Caco-2 (cell line): ENCODE measurements around the gene PHGDH. TPM values are rescaled to one million over a fixed set of nuclear protein-coding genes. Genes with fewer than 3 reads are reported as not detected.
"Not testable (repeated sequence)": the region's sequence is repeated elsewhere in the genome, so short reads cannot be mapped to it uniquely, and the experiment has no call there.

Experiments
- BruUV-seq: library from RNA; stranded (reverse); fragments of 400-500 nt; replicated peaks from 2 replicates; lab custom pipeline; 2021; lab: Mats Ljungman, UMichigan
- CTCF ChIA-PET: fragments of 300-600 bp; sonication (Branson Sonifier 250); formaldehyde crosslinking; loops from one replicate; lab custom pipeline; 2022; ENCODE audit warnings: antibody characterized with exemption; lab: Charles Lee
- POLR2A ChIA-PET: fragments of 300-600 bp; sonication (Branson Sonifier 250); formaldehyde crosslinking; loops from one replicate; lab custom pipeline; 2022; ENCODE audit warnings: antibody characterized with exemption; lab: Charles Lee
- DNase-seq, 2 experiments: peaks; one replicate each; pipeline versions ENCODE4 v3.0.0 to v3.0.0-alpha.2; 2020 to 2022
- H3K27me3 ChIP-seq: replicated peaks from 2 replicates; pipeline ENCODE4 v1.6.0; 2011; ENCODE audit warnings: low read length; ENCODE audit not compliant: control insufficient read depth, insufficient read depth
- H3K36me3 ChIP-seq: 2 replicates; pipeline ENCODE4 v1.5.1; 2011; ENCODE audit warnings: low read length; ENCODE audit not compliant: control insufficient read depth, insufficient read depth
- H3K4me1 ChIP-seq: fragments of 250-450 bp; sonication (Bioruptor Pico); 2 replicates; pipeline ENCODE4 v1.5.1; 2020; ENCODE audit warnings: mild to moderate bottlenecking
- H3K4me3 ChIP-seq: 2 replicates; pipeline ENCODE4 v1.5.1; 2011; ENCODE audit warnings: low read depth, mild to moderate bottlenecking, control low read depth, low read length
- H3K9me3 ChIP-seq: fragments of 250-450 bp; sonication (Bioruptor Pico); 2 replicates; pipeline ENCODE4 v1.5.1; 2020; ENCODE audit warnings: mild to moderate bottlenecking, moderate library complexity
- H3K27ac Mint-ChIP-seq: one replicate; pipeline ENCODE4 v1.8.0; 2022; ENCODE audit warnings: mixed read lengths; ENCODE audit not compliant: unreplicated experiment
- H3K27me3 Mint-ChIP-seq: one replicate; pipeline ENCODE4 v1.8.0; 2022; ENCODE audit warnings: mixed read lengths; ENCODE audit not compliant: insufficient read depth, unreplicated experiment
- H3K36me3 Mint-ChIP-seq: one replicate; pipeline ENCODE4 v1.8.0; 2022; ENCODE audit warnings: mild to moderate bottlenecking, mixed read lengths; ENCODE audit not compliant: insufficient read depth, unreplicated experiment
- H3K4me1 Mint-ChIP-seq: one replicate; pipeline ENCODE4 v1.8.0; 2022; ENCODE audit warnings: low read depth, mixed read lengths; ENCODE audit not compliant: unreplicated experiment
- H3K4me3 Mint-ChIP-seq: one replicate; pipeline ENCODE4 v1.8.0; 2022; ENCODE audit warnings: mild to moderate bottlenecking, moderate library complexity, mixed read lengths; ENCODE audit not compliant: unreplicated experiment
- H3K9me3 Mint-ChIP-seq: one replicate; pipeline ENCODE4 v1.8.0; 2022; ENCODE audit warnings: mixed read lengths; ENCODE audit not compliant: unreplicated experiment
- CTCF ChIP-seq, 2 experiments: fragments of 200-600 bp in 1 of 2; IDR thresholded peaks; 1 replicate in 1 of 2; 2 replicates in 1 of 2; pipeline versions ENCODE4 v1.5.1 to v1.8.0; 2011 to 2022; ENCODE audit warnings: antibody characterized with exemption in 1 of 2, control low read depth in 1 of 2, inconsistent platforms in 1 of 2, low read depth in 1 of 2, low read length in 1 of 2, mild to moderate bottlenecking in 1 of 2, moderate library complexity in 1 of 2; ENCODE audit not compliant: insufficient read depth in 1 of 2, severe bottlenecking in 1 of 2, unreplicated experiment in 1 of 2
- intact Hi-C: fragments of 100-400 bp; cut with micrococcal nuclease; formaldehyde crosslinking; loops from one replicate; pipeline ENCODE4 v1.10.0; 2022; ENCODE audit not compliant: unreplicated experiment
- total RNA-seq: library from RNA; stranded (reverse); gene quantifications from 2 replicates; pipeline ENCODE4 v1.2.3, GENCODE V29; 2022

PHGDH gene
- total RNA-seq, 1 experiment from 2014 or later: 410 TPM

GRCh38 chr1:119702384-119702783 lies 9.3 kb upstream of the PHGDH start:
- CTCF ChIA-PET: no interaction called here
- H3K36me3 Mint-ChIP-seq: no peaks in the 10 kb centered on the region
- intact Hi-C loops: no loop called here

GRCh38 chr1:119703666-119704450 lies 7.9 kb upstream of the PHGDH start:
- intact Hi-C loops: no loop called here
- Histone ChIP-seq H3K27me3 (no peaks in the 10 kb centered on the region), H3K4me1 (no peaks in the 10 kb centered on the region), H3K4me3 (no peak overlapping the region), H3K9me3 (peaks cover 3% of the 10 kb centered on the region), H3K36me3 (no peaks in the 10 kb centered on the region)
- no peak for TF ChIP-seq CTCF (IDR thresholded peaks at IDR 0.05; ENCODE audit: insufficient read depth in 1 of 2, low read depth in 1 of 2, low read length in 1 of 2, severe bottlenecking in 1 of 2, unreplicated experiment in 1 of 2)
- ChIA-PET POLR2A (no interaction called here), CTCF (no interaction called here)
- H3K27me3 Mint-ChIP-seq: no peaks in the 10 kb centered on the region
- no peak for DNase-seq
- BruUV-seq: no TSS peak
- H3K27ac Mint-ChIP-seq: no peak overlapping the region
- H3K4me1 Mint-ChIP-seq: no peaks in the 10 kb centered on the region
- no peaks in the 10 kb centered on the region for H3K36me3 Mint-ChIP-seq
- peaks cover 33% of the 10 kb centered on the region for H3K9me3 Mint-ChIP-seq
- H3K4me3 Mint-ChIP-seq: no peak overlapping the region

More at GRCh38 chr1:119702384-119702783, 9.3 kb upstream of the PHGDH start:
- no peaks in the 10 kb centered on the region for H3K27me3 Mint-ChIP-seq
- H3K4me1 Mint-ChIP-seq: no peaks in the 10 kb centered on the region
- no peak for TF ChIP-seq CTCF (IDR thresholded peaks at IDR 0.05; ENCODE audit: insufficient read depth in 1 of 2, low read depth in 1 of 2, low read length in 1 of 2, severe bottlenecking in 1 of 2, unreplicated experiment in 1 of 2)
- H3K4me3 ChIP-seq: no peak overlapping the region
- H3K27me3 ChIP-seq: no peaks in the 10 kb centered on the region
- POLR2A ChIA-PET: no interaction called here
- BruUV-seq: no TSS peak
- H3K9me3 ChIP-seq: peaks cover 3% of the 10 kb centered on the region
- no peaks in the 10 kb centered on the region for H3K4me1 ChIP-seq
- H3K36me3 ChIP-seq: no peaks in the 10 kb centered on the region
- H3K9me3 Mint-ChIP-seq: peaks cover 33% of the 10 kb centered on the region
- H3K4me3 Mint-ChIP-seq: no peak overlapping the region
- DNase-seq: no peak
- no peak overlapping the region for H3K27ac Mint-ChIP-seq

- H3K4me1 Mint-ChIP-seq, BruUV-seq, H3K36me3 Mint-ChIP-seq, intact Hi-C loops, H3K9me3 ChIP-seq, H3K4me3 ChIP-seq, CTCF ChIA-PET, H3K27me3 ChIP-seq, H3K36me3 ChIP-seq, POLR2A ChIA-PET, H3K27ac Mint-ChIP-seq, DNase-seq, H3K4me1 ChIP-seq, H3K27me3 Mint-ChIP-seq, H3K4me3 Mint-ChIP-seq: not testable (repeated sequence)
- peaks cover 12% of the 10 kb centered on the region for H3K9me3 Mint-ChIP-seq
Observed at GRCh38 chr1:119706599-119706998, 5.1 kb upstream of the PHGDH start.

- H3K9me3 Mint-ChIP-seq, DNase-seq, H3K27me3 Mint-ChIP-seq, H3K9me3 ChIP-seq, H3K36me3 ChIP-seq, H3K27me3 ChIP-seq, BruUV-seq: not testable (repeated sequence)
- CTCF ChIA-PET: interaction anchor here (0.6 to 1.0 kb wide), 3 partner anchors 35 to 100 kb away, joined by 3 read pairs; no protein-coding TSS in a partner anchor
- Mint-ChIP-seq H3K4me3 (peak overlapping the region; percentile 95), H3K4me1 (peaks cover 11% of the 10 kb centered on the region), H3K27ac (peak overlapping the region; percentile 93), H3K36me3 (peaks cover 43% of the 10 kb centered on the region)
- Histone ChIP-seq H3K4me1 (peaks cover 18% of the 10 kb centered on the region), H3K4me3 (peak overlapping the region; percentile 69)
- POLR2A ChIA-PET: interaction anchor here (0.8 to 1.8 kb wide), 4 partner anchors 13 to 63 kb away, joined by 3 to 9 read pairs (median 4); partner anchors contain the start of gene ZNF697
- intact Hi-C loops: loop anchor here (5.0 kb wide), 1 partner anchor 34 kb away; no protein-coding TSS in a partner anchor
Observed at GRCh38 chr1:119711356-119711803, 354 bp upstream of the PHGDH start.
